PFSK-1 (cell line): ENCODE measurements around the gene PHRF1.

Experiments
- FOXP2 ChIP-seq: optimal IDR thresholded peaks from 2 replicates; pipeline ENCODE3; 2011; ENCODE audit warnings: borderline replicate concordance, control low read depth, inconsistent platforms; ENCODE audit not compliant: insufficient read depth; ENCODE audit errors: extremely low read length, extremely low read depth
- POLR2AphosphoS5 ChIP-seq: IDR thresholded peaks from 2 replicates; pipeline ENCODE4 v1.6.1; 2012; ENCODE audit warnings: low read depth, mild to moderate bottlenecking, control low read depth, low read length, moderate library complexity
- TAF1 ChIP-seq: IDR thresholded peaks from 2 replicates; pipeline ENCODE4 v1.6.1; 2012; ENCODE audit warnings: low read length, control low read depth, borderline replicate concordance; ENCODE audit not compliant: insufficient read depth
- TF ChIP-seq, protein P1 (sequence below), 2 experiments: IDR thresholded peaks; 2 replicates each; pipeline versions ENCODE4 v1.6.1 to v1.8.0; 2011 to 2012; ENCODE audit warnings: low read depth in 2 of 2, low read length in 2 of 2, control low read depth in 1 of 2, inconsistent platforms in 1 of 2, mild to moderate bottlenecking in 1 of 2, moderate library complexity in 1 of 2; ENCODE audit not compliant: insufficient read depth in 1 of 2

DNA sequence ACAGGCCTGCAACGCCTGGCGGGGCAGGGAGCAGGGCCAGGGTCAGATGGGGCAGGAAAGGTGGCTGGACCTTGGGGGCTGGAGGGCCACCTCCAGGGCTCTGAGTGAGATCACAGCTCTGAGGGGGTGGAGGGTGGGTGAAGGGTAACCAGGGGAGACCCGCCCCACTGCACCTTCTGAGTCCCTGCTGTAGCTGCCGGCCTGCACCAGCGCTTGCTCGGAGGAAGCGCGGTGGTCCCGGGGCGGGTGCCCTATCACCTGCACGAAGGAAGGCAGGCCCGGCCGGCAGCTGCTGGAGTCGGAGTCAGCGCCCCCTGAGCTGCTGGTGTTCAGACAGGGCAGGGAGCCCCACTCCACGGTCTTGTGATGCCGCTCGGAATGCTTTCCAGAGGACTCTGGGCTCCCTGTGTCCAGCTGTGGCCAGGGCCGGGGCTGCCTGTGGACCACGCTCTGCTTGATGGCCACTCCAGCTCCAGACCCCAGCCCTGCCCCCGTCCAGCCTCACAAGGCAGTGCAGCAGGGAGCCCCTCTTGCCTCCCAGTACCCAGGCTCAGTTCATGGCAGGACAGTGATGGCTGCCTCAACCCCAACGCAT lies 19.5 kb upstream of the PHRF1 start:
- TF ChIP-seq, protein P1, sequence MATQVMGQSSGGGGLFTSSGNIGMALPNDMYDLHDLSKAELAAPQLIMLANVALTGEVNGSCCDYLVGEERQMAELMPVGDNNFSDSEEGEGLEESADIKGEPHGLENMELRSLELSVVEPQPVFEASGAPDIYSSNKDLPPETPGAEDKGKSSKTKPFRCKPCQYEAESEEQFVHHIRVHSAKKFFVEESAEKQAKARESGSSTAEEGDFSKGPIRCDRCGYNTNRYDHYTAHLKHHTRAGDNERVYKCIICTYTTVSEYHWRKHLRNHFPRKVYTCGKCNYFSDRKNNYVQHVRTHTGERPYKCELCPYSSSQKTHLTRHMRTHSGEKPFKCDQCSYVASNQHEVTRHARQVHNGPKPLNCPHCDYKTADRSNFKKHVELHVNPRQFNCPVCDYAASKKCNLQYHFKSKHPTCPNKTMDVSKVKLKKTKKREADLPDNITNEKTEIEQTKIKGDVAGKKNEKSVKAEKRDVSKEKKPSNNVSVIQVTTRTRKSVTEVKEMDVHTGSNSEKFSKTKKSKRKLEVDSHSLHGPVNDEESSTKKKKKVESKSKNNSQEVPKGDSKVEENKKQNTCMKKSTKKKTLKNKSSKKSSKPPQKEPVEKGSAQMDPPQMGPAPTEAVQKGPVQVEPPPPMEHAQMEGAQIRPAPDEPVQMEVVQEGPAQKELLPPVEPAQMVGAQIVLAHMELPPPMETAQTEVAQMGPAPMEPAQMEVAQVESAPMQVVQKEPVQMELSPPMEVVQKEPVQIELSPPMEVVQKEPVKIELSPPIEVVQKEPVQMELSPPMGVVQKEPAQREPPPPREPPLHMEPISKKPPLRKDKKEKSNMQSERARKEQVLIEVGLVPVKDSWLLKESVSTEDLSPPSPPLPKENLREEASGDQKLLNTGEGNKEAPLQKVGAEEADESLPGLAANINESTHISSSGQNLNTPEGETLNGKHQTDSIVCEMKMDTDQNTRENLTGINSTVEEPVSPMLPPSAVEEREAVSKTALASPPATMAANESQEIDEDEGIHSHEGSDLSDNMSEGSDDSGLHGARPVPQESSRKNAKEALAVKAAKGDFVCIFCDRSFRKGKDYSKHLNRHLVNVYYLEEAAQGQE (IDR thresholded peaks at IDR 0.05; ENCODE audit: insufficient read depth in 1 of 2, low read depth in 2 of 2, low read length in 2 of 2) = no peak
- TF ChIP-seq POLR2AphosphoS5 = no peak
- TF ChIP-seq TAF1 = no peak
- TF ChIP-seq FOXP2 = no peak
